ENCODE measurements around the gene MAOA. TPM values are rescaled to one million over a fixed set of nuclear protein-coding genes. Genes with fewer than 3 reads are reported as not detected.

Gene MAOA
- total RNA-seq, 1 experiment from 2014 or later: 1.8 TPM

DNA sequence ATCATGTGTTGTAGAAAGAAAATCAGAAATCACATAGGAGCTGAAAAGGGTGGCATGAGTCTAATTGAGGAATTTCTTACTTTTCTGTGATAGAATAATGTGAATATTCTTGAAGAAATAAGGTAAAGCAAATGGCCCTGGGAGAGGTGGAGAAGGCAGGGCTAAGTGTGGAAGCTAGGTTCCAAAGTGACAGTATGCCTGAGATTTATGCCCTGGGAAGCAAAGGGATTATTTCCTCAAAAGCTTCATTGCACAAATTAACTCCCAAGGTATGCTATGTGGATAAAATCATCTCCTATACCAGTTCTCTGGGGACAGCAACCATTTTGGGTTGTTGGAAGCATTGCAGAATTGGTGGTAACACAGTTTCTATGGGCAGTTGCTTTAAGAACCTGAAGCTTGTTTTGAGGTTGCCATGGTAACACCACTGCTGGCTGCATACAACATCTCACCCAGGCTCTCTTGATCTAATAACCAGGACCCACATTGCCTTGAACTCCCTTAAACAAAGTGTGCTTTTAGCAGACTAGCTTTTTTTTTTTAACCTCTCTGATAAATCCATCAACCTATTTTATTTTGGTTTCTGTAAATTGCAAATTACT, 21.0 kb downstream of the MAOA start:
- CTCF ChIA-PET: interaction anchor here (0.7 to 1.1 kb wide), 2 partner anchors 15 to 282 kb away, joined by 3 read pairs; no protein-coding TSS in a partner anchor
- Mint-ChIP-seq H3K4me3 (ENCODE audit: low read depth, unreplicated experiment) (no peak overlapping the region), H3K36me3 (ENCODE audit: insufficient read depth, unreplicated experiment) (no peaks in the 10 kb centered on the region), H3K27ac (ENCODE audit: unreplicated experiment) (no peak overlapping the region), H3K9me3 (ENCODE audit: low read depth, unreplicated experiment) (peaks cover 1% of the 10 kb centered on the region), H3K27me3 (ENCODE audit: unreplicated experiment) (no peaks in the 10 kb centered on the region), H3K4me1 (ENCODE audit: low read depth, unreplicated experiment) (no peaks in the 10 kb centered on the region)
- BruUV-seq (replicated peaks): no TSS peak
- intact Hi-C loops (cut with micrococcal nuclease; ENCODE audit: unreplicated experiment): no loop called here
- TF ChIP-seq, protein P1, sequence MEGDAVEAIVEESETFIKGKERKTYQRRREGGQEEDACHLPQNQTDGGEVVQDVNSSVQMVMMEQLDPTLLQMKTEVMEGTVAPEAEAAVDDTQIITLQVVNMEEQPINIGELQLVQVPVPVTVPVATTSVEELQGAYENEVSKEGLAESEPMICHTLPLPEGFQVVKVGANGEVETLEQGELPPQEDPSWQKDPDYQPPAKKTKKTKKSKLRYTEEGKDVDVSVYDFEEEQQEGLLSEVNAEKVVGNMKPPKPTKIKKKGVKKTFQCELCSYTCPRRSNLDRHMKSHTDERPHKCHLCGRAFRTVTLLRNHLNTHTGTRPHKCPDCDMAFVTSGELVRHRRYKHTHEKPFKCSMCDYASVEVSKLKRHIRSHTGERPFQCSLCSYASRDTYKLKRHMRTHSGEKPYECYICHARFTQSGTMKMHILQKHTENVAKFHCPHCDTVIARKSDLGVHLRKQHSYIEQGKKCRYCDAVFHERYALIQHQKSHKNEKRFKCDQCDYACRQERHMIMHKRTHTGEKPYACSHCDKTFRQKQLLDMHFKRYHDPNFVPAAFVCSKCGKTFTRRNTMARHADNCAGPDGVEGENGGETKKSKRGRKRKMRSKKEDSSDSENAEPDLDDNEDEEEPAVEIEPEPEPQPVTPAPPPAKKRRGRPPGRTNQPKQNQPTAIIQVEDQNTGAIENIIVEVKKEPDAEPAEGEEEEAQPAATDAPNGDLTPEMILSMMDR (IDR thresholded peaks at IDR 0.05; ENCODE audit: unreplicated experiment): no peak
- no peak for DNase-seq

DNA sequence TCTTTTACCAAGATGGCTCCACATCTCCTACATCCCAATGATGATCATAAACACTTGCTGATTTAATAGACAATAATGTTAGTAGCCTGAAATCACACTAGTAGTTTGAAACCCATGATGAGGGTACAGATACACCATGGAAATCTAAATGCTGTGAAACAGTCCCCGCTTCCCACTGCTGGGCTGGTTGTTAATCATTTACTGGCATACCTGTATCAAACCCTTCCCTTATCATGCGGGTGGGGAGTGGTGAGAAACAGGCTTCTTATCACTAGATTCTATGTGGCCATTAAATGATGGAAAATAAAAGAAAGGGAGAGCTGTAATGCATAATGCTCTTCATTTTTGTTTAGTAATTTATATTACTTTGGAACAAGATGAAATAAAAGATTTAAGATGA, 21.9 kb downstream of the MAOA start:
- peak; percentile 5 for DNase-seq
- TF ChIP-seq, protein P1 (IDR thresholded peaks at IDR 0.05; ENCODE audit: unreplicated experiment): no peak
- Mint-ChIP-seq H3K27me3 (ENCODE audit: unreplicated experiment) (no peaks in the 10 kb centered on the region), H3K36me3 (ENCODE audit: insufficient read depth, unreplicated experiment) (no peaks in the 10 kb centered on the region), H3K4me1 (ENCODE audit: low read depth, unreplicated experiment) (no peaks in the 10 kb centered on the region), H3K27ac (ENCODE audit: unreplicated experiment) (no peak overlapping the region), H3K4me3 (ENCODE audit: low read depth, unreplicated experiment) (no peak overlapping the region), H3K9me3 (ENCODE audit: low read depth, unreplicated experiment) (peaks cover 2% of the 10 kb centered on the region)
- intact Hi-C loops (cut with micrococcal nuclease; ENCODE audit: unreplicated experiment): no loop called here
- CTCF ChIA-PET: interaction anchor here (1.1 kb wide), 1 partner anchor 14 kb away, joined by 3 read pairs; no protein-coding TSS in a partner anchor
- BruUV-seq (replicated peaks): no TSS peak

DNA sequence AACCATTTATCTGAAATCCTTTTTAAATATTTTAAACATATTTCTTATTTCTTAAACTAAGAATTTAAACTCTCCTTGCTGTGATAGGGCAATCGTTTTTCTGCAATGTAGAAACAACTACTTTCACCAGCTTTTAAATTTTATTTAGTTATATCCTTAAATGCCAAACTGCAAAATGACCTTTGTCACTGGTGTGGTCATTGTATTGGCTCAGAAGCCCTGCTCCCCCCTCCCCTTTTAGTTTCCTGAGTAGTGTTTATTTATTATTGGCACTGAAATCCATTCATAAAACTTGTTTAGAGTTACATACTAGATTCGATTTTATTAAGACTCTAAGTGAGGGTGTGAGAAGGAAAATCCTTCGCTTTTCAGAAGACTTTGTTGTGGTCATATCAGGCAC, 23.0 kb downstream of the MAOA start:
- BruUV-seq (replicated peaks): no TSS peak
- Mint-ChIP-seq H3K27me3 (ENCODE audit: unreplicated experiment) (no peaks in the 10 kb centered on the region), H3K36me3 (ENCODE audit: insufficient read depth, unreplicated experiment) (no peaks in the 10 kb centered on the region), H3K4me3 (ENCODE audit: low read depth, unreplicated experiment) (no peak overlapping the region), H3K9me3 (ENCODE audit: low read depth, unreplicated experiment) (peaks cover 3% of the 10 kb centered on the region), H3K4me1 (ENCODE audit: low read depth, unreplicated experiment) (no peaks in the 10 kb centered on the region), H3K27ac (ENCODE audit: unreplicated experiment) (no peak overlapping the region)
- intact Hi-C loops (cut with micrococcal nuclease; ENCODE audit: unreplicated experiment): no loop called here
- no peak for DNase-seq
- CTCF ChIA-PET: no interaction called here
- TF ChIP-seq, protein P1 (IDR thresholded peaks at IDR 0.05; ENCODE audit: unreplicated experiment): no peak

DNA sequence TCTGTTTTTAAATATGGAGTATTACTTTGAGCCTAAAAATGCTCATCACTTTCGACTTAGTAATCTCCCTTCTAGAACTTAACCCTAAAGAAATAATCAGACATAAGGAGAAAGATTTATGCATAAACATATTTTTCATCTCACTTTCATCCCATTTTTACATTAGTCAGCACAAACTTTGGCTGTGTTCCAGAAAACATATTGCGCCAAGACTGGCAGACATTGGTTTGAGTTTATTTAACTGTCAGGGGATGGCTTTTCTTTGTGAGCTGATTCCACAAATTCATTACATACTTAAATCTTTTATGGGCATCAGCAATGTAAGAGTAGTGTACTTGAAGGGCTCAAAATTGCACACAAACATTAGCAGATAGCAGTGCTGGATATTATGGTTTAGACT, 23.7 kb downstream of the MAOA start:
- H3K27ac Mint-ChIP-seq (ENCODE audit: unreplicated experiment): no peak overlapping the region
- no TSS peak for BruUV-seq (replicated peaks)
- H3K4me1 Mint-ChIP-seq (ENCODE audit: low read depth, unreplicated experiment): no peaks in the 10 kb centered on the region
- no peak overlapping the region for H3K4me3 Mint-ChIP-seq (ENCODE audit: low read depth, unreplicated experiment)
- TF ChIP-seq, protein P1 (IDR thresholded peaks at IDR 0.05; ENCODE audit: unreplicated experiment): no peak
- CTCF ChIA-PET: no interaction called here
- peaks cover 5% of the 10 kb centered on the region for H3K9me3 Mint-ChIP-seq (ENCODE audit: low read depth, unreplicated experiment)
- H3K36me3 Mint-ChIP-seq (ENCODE audit: insufficient read depth, unreplicated experiment): no peaks in the 10 kb centered on the region
- intact Hi-C loops (cut with micrococcal nuclease; ENCODE audit: unreplicated experiment): no loop called here
- DNase-seq: no peak
- no peaks in the 10 kb centered on the region for H3K27me3 Mint-ChIP-seq (ENCODE audit: unreplicated experiment)

Measured in Calu3 (cell line).